Peyer's patch (tissue), 4 donors: ENCODE measurements around the gene ITGAD. TPM values are rescaled to one million over a fixed set of nuclear protein-coding genes. Genes with fewer than 3 reads are reported as not detected.
A peak's percentile ranks its signal among the peaks of the same experiment; 100 is the strongest.
"Not testable (repeated sequence)": the region's sequence is repeated elsewhere in the genome, so short reads cannot be mapped to it uniquely, and the experiment has no call there.

ENCODE experiments used
- DNase-seq, 3 donors: peaks; one replicate each; pipeline ENCODE4 v3.0.0-alpha.2; 2017 to 2019
- H3K27ac ChIP-seq, 4 donors: fragments of 200-600 bp; sonication (generic); one replicate each; pipeline ENCODE4 v1.5.1; 2016 to 2019
- H3K27me3 ChIP-seq, 2 donors: fragments of 200-600 bp; sonication (generic); one replicate each; pipeline ENCODE4 v1.5.1; 2019
- H3K36me3 ChIP-seq, 3 donors: fragments of 200-600 bp; sonication (generic); one replicate each; pipeline ENCODE4 v1.5.1; 2016 to 2019
- H3K4me1 ChIP-seq, 4 donors: fragments of 200-600 bp; sonication (generic); one replicate each; pipeline ENCODE4 v1.5.1; 2016 to 2019
- H3K4me3 ChIP-seq, 4 donors: fragments of 200-600 bp; sonication (generic); 1 replicate in 3 of 4; 2 replicates in 1 of 4; pipeline ENCODE4 v1.5.1; 2016 to 2019; ENCODE audit warnings: mild to moderate bottlenecking in 1 of 4
- H3K9me3 ChIP-seq, 4 donors: fragments of 200-600 bp; sonication (generic); one replicate each; pipeline ENCODE4 v1.5.1; 2016 to 2019; ENCODE audit warnings: mild to moderate bottlenecking in 1 of 4
- POLR2A ChIP-seq, 2 donors: fragments of 450-650 bp; IDR thresholded peaks; one replicate each; pipeline ENCODE4 v1.5.1; 2017; ENCODE audit warnings: antibody characterized with exemption in 2 of 2, mild to moderate bottlenecking in 2 of 2, moderate library complexity in 2 of 2
- total RNA-seq, 4 donors: library from RNA; depleted of rRNA; stranded (reverse); fragments of >200 nt; gene quantifications; one replicate each; pipeline ENCODE4 v1.1.0, GENCODE V29; 2016
- TF ChIP-seq, protein P1 (sequence below), 6 experiments: fragments of 450-650 bp in 4 of 6; fragments of 200-600 bp in 2 of 6; sonication (generic) in 1 of 6; IDR thresholded peaks; one replicate each; pipeline ENCODE4 v1.5.1; 2017 to 2019; ENCODE audit warnings: antibody characterized with exemption in 6 of 6, mild to moderate bottlenecking in 3 of 6, moderate library complexity in 1 of 6

The ITGAD gene
- total RNA-seq, 4 donors from 2014 or later: 0.83 TPM; not detected in 3

DNA sequence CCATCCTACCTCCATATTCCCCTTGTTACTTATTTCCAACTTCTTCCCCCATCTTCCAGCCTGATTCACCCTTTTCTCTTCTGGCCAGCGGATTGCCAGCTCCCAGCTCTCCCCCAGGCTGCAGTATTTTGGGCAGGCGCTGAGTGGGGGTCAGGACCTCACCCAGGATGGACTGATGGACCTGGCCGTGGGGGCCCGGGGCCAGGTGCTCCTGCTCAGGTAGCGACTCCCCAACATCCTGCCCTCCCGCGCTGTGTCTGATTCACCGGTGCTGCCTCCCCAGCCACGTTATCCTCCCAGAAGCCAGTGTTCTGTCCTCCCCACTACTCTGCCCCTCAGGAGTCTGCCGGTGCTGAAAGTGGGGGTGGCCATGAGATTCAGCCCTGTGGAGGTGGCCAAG, 19.6 kb downstream of the ITGAD start:
- TF ChIP-seq POLR2A (IDR thresholded peaks at IDR 0.05): no peak
- TF ChIP-seq, protein P1, sequence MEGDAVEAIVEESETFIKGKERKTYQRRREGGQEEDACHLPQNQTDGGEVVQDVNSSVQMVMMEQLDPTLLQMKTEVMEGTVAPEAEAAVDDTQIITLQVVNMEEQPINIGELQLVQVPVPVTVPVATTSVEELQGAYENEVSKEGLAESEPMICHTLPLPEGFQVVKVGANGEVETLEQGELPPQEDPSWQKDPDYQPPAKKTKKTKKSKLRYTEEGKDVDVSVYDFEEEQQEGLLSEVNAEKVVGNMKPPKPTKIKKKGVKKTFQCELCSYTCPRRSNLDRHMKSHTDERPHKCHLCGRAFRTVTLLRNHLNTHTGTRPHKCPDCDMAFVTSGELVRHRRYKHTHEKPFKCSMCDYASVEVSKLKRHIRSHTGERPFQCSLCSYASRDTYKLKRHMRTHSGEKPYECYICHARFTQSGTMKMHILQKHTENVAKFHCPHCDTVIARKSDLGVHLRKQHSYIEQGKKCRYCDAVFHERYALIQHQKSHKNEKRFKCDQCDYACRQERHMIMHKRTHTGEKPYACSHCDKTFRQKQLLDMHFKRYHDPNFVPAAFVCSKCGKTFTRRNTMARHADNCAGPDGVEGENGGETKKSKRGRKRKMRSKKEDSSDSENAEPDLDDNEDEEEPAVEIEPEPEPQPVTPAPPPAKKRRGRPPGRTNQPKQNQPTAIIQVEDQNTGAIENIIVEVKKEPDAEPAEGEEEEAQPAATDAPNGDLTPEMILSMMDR (IDR thresholded peaks at IDR 0.05): no peak
- H3K9me3 ChIP-seq: no peaks in the 10 kb centered on the region
- no peaks in the 10 kb centered on the region for H3K4me1 ChIP-seq
- no peaks in the 10 kb centered on the region for H3K36me3 ChIP-seq
- no peak overlapping the region for H3K4me3 ChIP-seq
- no peak overlapping the region for H3K27ac ChIP-seq
- no peaks in the 10 kb centered on the region for H3K27me3 ChIP-seq
- no peak for DNase-seq

DNA sequence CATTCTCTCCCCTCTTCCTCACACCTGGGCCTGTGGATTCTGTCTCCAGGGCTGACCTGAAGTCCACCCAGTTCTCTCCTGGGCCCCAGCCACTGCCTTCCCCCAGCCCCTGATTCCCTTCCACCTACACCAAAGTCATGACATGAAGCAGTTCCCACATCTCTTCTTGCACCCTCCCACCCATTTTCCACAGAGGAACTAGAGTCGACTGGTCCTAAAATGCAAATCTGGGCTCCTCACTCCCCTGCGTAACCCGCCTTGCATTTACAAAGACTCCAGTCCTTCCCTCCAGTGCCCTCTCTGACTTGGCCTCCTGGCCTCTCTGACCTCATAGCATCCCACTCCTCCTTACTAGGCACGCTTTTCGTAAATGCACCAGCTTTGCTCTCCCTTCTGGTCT, 20.2 kb downstream of the ITGAD start:
- Histone ChIP-seq H3K9me3 (no peaks in the 10 kb centered on the region), H3K27me3 (no peaks in the 10 kb centered on the region), H3K4me3 (no peak overlapping the region), H3K4me1 (no peaks in the 10 kb centered on the region), H3K36me3 (no peaks in the 10 kb centered on the region), H3K27ac (no peak overlapping the region)
- no peak for DNase-seq
- TF ChIP-seq, protein P1 (IDR thresholded peaks at IDR 0.05): no peak
- TF ChIP-seq POLR2A (IDR thresholded peaks at IDR 0.05): no peak

DNA sequence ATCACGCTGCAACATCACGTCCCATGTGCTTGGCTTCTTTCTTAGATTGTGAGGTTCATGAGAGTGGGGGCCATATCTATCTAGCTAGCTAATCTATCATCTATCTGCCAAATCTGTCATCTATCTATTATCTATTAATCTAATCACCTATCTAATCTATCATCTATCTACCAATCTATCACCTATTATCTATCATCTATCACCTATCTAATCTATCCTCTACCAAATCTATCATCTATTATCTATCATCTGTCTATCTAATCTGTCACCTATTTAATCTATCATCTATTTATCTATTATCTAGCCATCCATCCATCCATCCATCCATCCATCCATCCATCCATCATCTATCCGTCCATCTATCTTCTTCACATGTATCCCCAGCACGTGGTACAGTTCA, 20.8 kb downstream of the ITGAD start:
- no peaks in the 10 kb centered on the region for H3K36me3 ChIP-seq
- H3K9me3 ChIP-seq: no peaks in the 10 kb centered on the region
- H3K4me1 ChIP-seq: no peaks in the 10 kb centered on the region
- no peak for TF ChIP-seq POLR2A (IDR thresholded peaks at IDR 0.05)
- TF ChIP-seq, protein P1 (IDR thresholded peaks at IDR 0.05): no peak
- H3K4me3 ChIP-seq: no peak overlapping the region
- no peak for DNase-seq
- no peaks in the 10 kb centered on the region for H3K27me3 ChIP-seq
- H3K27ac ChIP-seq: no peak overlapping the region

DNA sequence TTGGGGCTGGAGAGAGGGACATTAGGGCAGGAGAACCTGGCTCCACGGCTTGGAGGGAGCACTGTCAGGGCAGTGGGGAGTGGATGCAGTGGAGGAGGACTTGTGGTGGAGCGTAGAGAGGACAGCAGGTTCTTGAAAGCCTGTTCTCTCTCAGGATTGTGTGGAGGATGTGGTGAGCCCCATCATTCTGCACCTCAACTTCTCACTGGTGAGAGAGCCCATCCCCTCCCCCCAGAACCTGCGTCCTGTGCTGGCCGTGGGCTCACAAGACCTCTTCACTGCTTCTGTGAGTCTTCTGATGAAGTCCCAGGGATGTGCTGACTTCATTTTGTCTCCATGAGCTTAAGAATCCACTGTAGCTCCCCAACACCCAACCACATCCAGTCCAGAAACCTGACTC, 21.6 kb downstream of the ITGAD start:
- Histone ChIP-seq H3K27me3 (no peaks in the 10 kb centered on the region), H3K9me3 (no peaks in the 10 kb centered on the region), H3K36me3 (no peaks in the 10 kb centered on the region), H3K4me1 (no peaks in the 10 kb centered on the region), H3K27ac (peak overlapping the region in 1 of 4 donors; percentile 55), H3K4me3 (no peak overlapping the region)
- no peak for TF ChIP-seq POLR2A (IDR thresholded peaks at IDR 0.05)
- TF ChIP-seq, protein P1 (IDR thresholded peaks at IDR 0.05): no peak
- DNase-seq: peak in 1 of 3 donors; percentile 78

DNA sequence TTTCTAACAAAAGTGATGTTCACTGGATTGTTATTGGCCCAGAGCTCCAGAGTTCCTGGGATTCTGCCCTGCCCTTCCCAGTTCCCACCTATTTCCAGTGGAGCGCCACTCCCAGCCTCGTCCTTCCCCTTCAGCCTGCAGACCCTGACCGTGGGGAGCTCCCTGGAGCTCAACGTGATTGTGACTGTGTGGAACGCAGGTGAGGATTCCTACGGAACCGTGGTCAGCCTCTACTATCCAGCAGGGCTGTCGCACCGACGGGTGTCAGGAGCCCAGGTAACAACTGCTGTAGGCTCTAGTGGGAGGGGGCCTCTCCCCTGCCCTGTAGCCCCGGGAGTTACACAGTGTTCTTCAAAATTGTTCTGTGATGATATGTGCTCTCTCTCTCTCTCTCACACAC, 23.2 kb downstream of the ITGAD start:
- Histone ChIP-seq H3K27ac (no peak overlapping the region), H3K27me3 (no peaks in the 10 kb centered on the region), H3K4me1 (no peaks in the 10 kb centered on the region), H3K36me3 (no peaks in the 10 kb centered on the region), H3K9me3 (no peaks in the 10 kb centered on the region), H3K4me3 (no peak overlapping the region)
- DNase-seq: no peak
- TF ChIP-seq, protein P1 (IDR thresholded peaks at IDR 0.05): no peak
- TF ChIP-seq POLR2A (IDR thresholded peaks at IDR 0.05): no peak

DNA sequence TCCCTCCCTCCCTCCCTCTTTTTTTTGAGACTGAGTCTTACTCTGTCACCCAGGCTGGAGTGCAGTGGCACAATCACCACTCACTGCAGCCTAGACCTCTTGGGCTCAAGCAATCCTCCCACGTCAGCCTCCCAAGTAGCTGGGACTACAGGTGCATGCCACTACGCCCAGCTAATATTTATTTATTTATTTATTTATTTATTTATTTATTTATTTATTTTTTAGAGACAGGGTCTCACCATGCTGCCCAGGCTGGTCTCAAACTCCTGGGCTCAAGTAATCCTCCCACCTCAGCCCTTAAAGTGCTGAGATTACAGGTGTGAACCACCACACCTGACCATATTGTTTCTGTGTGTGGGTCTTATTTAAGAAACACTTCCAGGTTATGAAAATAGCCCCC, 23.9 kb downstream of the ITGAD start:
- H3K27me3 ChIP-seq, H3K4me1 ChIP-seq, H3K4me3 ChIP-seq, H3K36me3 ChIP-seq, DNase-seq, H3K27ac ChIP-seq, H3K9me3 ChIP-seq: not testable (repeated sequence)
